Ovary (tissue), 9 donors: ENCODE data around the gene SRPK3. TPM values are rescaled to one million over a fixed set of nuclear protein-coding genes. Genes with fewer than 3 reads are reported as not detected.

Experiments
- DNase-seq, 5 donors: peaks; one replicate each; pipeline ENCODE4 v3.0.0-alpha.2; 2019 to 2020
- H3K27ac ChIP-seq, 2 donors: fragments of 200-600 bp; one replicate each; pipeline versions ENCODE4 v1.5.1 to v1.8.0; 2019 to 2022
- H3K27me3 ChIP-seq: fragments of 200-600 bp; one replicate; pipeline ENCODE4 v1.8.0; 2022
- H3K36me3 ChIP-seq: fragments of 200-600 bp; sonication (generic); one replicate; pipeline ENCODE4 v1.5.1; 2019
- H3K4me1 ChIP-seq: one replicate; pipeline ENCODE4 v1.8.1; 2013; ENCODE audit warnings: mild to moderate bottlenecking, moderate library complexity; ENCODE audit not compliant: insufficient read depth
- H3K4me3 ChIP-seq: fragments of 200-600 bp; sonication (generic); one replicate; pipeline ENCODE4 v1.5.1; 2017
- H3K9me3 ChIP-seq, 2 donors: fragments of 200-600 bp in 1 of 2; sonication (generic) in 1 of 2; one replicate each; pipeline versions ENCODE4 v1.5.1 to v1.8.1; 2013 to 2019; ENCODE audit warnings: mild to moderate bottlenecking in 1 of 2, moderate library complexity in 1 of 2
- EP300 ChIP-seq: sonication (generic); formaldehyde crosslinking; IDR thresholded peaks from one replicate; pipeline ENCODE4 v1.6.1; 2017; ENCODE audit warnings: antibody characterized with exemption
- POLR2A ChIP-seq: fragments of 450-650 bp; IDR thresholded peaks from one replicate; pipeline ENCODE4 v1.6.1; 2017; ENCODE audit warnings: antibody characterized with exemption, mild to moderate bottlenecking, moderate library complexity
- WGBS, 3 donors: extraction: QIAGEN DNeasy Blood & Tissue Kit in 1 of 3; methylation state at CpG; one replicate each; pipeline versions ENCODE4 v1.1.5 to v1.1.7; 2013 to 2017; 5-methylcytosine and 5-hydroxymethylcytosine counted together
- intact Hi-C, 4 donors: fragments of 100-400 bp; cut with DNase I; formaldehyde crosslinking; loops; one replicate each; pipeline versions ENCODE4 v1.11.0 to v1.15.1; 2022 to 2023
- polyA plus RNA-seq, 2 donors: library from polyadenylated mRNA; stranded (reverse); fragments of 200-250 nt in 1 of 2; fragments of 350-450 nt in 1 of 2; fragmentation: Illumina TruSeq in 1 of 2; extraction: RNeasy Lipid Tissue Mini Kit (QIAGEN cat#74804) in 1 of 2; gene quantifications; one replicate each; pipeline ENCODE4 v1.2.3, GENCODE V29; 2013 to 2014
- total RNA-seq, 7 donors: library from RNA; depleted of rRNA in 2 of 7; stranded (reverse); fragments of >200 nt in 2 of 7; fragmentation: NEBNext Ultra II Directional in 3 of 7; extraction: Animal tissue kit (Norgen Biotek cat#: 25700) in 3 of 7; gene quantifications; one replicate each; pipeline versions ENCODE4 v1.1.0 to v1.2.4, GENCODE V29; 2016 to 2023
- TF ChIP-seq, protein P1 (sequence below), 3 donors: fragments of 450-650 bp in 2 of 3; fragments of 200-600 bp in 1 of 3; IDR thresholded peaks; one replicate each; pipeline versions ENCODE4 v1.5.1 to v1.8.0; 2016 to 2022; ENCODE audit warnings: antibody characterized with exemption in 3 of 3, mild to moderate bottlenecking in 1 of 3
- donor health status: DM: no; HTN: no; CAD: no; lungs with moderate emphysema.
- donor health status: DM: no; HTN: no; CAD: no.
- donor health status: Bipolar disorder and iron deficiency.
- donor health status: DM: yes; HTN: yes; CAD: no.
- donor health status: DM: no; HTN: no; CAD: no.
- donor health status: DM: yes; HTN: yes; CAD: no.

The SRPK3 gene
- total and polyA plus RNA-seq, 9 donors = 0.25 to 2.1 (median 1.4) TPM

DNA sequence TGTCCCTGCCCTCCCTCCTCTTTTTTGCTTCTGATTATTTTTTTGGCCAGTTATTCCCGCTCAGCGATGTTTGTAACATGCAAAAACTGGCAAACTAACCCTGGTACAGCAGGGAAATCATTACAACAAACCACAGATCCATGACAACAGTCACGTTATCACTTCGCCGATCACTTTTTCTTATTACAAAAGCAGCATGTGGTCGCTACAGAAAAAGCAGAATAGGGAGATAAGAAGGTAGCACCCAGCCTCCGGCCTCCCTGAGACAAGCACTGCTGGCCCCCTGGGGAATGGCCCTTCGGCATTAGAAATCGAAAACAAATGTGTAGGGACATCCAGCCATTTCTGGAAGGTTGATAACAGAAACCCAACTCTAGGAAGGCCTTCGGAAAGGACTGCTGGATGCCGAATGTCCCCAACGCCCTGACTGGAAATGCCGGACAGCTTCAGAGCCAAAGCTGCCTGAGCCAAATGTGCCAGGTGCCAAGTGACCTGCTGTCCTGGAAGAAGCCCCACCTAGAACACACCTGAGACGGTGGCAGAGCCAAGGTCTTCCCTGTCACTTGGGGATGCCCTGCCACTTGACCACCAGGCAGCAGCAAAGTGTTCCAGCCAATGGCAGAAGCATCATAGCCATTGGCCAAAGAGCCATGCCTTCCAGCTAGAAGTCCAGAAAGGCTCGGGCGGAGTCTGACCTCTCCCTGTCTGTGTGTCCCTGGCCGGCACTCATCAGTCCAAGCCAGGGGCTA lies 10.4 kb downstream of the SRPK3 start:
- Histone ChIP-seq H3K4me3 (no peak overlapping the region), H3K27me3 (no peaks in the 10 kb centered on the region), H3K4me1 (peaks cover 5% of the 10 kb centered on the region), H3K9me3 (no peaks in the 10 kb centered on the region), H3K27ac (no peak overlapping the region), H3K36me3 (no peaks in the 10 kb centered on the region)
- intact Hi-C loops = loop anchor here in 1 of 4 donors (10.0 kb wide), 1 partner anchor 274 kb away; no protein-coding TSS in a partner anchor
- WGBS, 3 donors = 81 to 85% (median 83%) methylated on average over 17 of the region's 17 CpGs
- TF ChIP-seq EP300 (no peak), POLR2A (no peak)
- TF ChIP-seq, protein P1, sequence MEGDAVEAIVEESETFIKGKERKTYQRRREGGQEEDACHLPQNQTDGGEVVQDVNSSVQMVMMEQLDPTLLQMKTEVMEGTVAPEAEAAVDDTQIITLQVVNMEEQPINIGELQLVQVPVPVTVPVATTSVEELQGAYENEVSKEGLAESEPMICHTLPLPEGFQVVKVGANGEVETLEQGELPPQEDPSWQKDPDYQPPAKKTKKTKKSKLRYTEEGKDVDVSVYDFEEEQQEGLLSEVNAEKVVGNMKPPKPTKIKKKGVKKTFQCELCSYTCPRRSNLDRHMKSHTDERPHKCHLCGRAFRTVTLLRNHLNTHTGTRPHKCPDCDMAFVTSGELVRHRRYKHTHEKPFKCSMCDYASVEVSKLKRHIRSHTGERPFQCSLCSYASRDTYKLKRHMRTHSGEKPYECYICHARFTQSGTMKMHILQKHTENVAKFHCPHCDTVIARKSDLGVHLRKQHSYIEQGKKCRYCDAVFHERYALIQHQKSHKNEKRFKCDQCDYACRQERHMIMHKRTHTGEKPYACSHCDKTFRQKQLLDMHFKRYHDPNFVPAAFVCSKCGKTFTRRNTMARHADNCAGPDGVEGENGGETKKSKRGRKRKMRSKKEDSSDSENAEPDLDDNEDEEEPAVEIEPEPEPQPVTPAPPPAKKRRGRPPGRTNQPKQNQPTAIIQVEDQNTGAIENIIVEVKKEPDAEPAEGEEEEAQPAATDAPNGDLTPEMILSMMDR (IDR thresholded peaks at IDR 0.05) = no peak
- no peak for DNase-seq

DNA sequence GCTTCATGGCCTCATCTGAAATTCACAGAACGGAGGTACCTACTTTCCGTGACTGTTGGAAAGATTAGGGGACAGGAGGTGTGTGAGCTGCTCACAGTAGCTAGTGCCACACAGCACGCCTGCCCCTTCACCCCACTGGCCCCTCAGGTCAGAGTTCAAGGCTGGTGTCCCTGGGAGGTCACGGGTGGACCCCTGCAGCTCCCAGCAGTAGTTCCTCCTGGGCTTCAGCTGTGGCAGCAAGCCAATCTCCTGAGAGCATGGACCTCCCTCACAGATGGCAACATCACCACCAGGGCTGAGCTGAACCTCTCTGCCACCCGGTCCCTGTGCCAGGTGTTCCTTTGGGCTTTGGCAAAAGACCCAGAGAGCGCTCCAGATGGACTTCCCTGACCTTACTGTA lies 11.5 kb downstream of the SRPK3 start:
- Histone ChIP-seq H3K36me3 (no peaks in the 10 kb centered on the region), H3K27ac (no peak overlapping the region)
- no peak for DNase-seq

DNA sequence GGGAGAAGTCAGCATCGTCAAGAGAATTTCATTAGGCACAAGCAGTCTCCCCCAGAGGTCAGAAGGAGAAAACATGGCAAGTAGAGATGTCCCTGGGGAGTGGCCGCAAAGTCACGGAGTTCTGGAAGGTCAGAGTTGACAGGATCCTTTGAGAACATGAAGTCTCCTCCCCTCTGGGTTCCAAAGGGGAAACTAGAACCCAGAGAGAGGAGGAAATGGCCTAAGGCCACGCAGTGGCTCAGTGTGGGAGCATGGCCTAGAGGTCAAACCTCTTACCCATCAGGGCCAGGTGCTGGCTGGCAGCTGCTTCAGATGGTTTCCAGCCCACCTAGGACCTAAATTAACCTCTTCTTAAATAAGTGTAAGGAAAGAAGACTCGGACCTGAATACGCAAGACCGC lies 12.4 kb downstream of the SRPK3 start:
- Histone ChIP-seq H3K4me3 (peak overlapping the region; percentile 55), H3K9me3 (no peaks in the 10 kb centered on the region), H3K4me1 (peaks cover 5% of the 10 kb centered on the region), H3K27me3 (no peaks in the 10 kb centered on the region), H3K36me3 (no peaks in the 10 kb centered on the region), H3K27ac (peak overlapping the region in 1 of 2 donors; percentile 94)
- TF ChIP-seq EP300 = no peak
- TF ChIP-seq, protein P1 (IDR thresholded peaks at IDR 0.05) = no peak
- no peak for TF ChIP-seq POLR2A
- no peak for DNase-seq
- intact Hi-C loops = loop anchor here in 1 of 4 donors (10.0 kb wide), 1 partner anchor 272 kb away; no protein-coding TSS in a partner anchor
- 45 to 55% (median 47%) methylated on average over 7 of the region's 7 CpGs for WGBS, 3 donors

More for the DNA sequence above, 11.5 kb downstream of the SRPK3 start:
- intact Hi-C loops = loop anchor here in 1 of 4 donors (10.0 kb wide), 1 partner anchor 272 kb away; no protein-coding TSS in a partner anchor
- no peak for TF ChIP-seq POLR2A
- TF ChIP-seq, protein P1 (IDR thresholded peaks at IDR 0.05) = no peak
- no peaks in the 10 kb centered on the region for H3K27me3 ChIP-seq
- no peaks in the 10 kb centered on the region for H3K9me3 ChIP-seq
- no peak overlapping the region for H3K4me3 ChIP-seq
- peaks cover 5% of the 10 kb centered on the region for H3K4me1 ChIP-seq
- 83 to 85% (median 85%) methylated on average over 6 of the region's 6 CpGs for WGBS, 3 donors

DNA sequence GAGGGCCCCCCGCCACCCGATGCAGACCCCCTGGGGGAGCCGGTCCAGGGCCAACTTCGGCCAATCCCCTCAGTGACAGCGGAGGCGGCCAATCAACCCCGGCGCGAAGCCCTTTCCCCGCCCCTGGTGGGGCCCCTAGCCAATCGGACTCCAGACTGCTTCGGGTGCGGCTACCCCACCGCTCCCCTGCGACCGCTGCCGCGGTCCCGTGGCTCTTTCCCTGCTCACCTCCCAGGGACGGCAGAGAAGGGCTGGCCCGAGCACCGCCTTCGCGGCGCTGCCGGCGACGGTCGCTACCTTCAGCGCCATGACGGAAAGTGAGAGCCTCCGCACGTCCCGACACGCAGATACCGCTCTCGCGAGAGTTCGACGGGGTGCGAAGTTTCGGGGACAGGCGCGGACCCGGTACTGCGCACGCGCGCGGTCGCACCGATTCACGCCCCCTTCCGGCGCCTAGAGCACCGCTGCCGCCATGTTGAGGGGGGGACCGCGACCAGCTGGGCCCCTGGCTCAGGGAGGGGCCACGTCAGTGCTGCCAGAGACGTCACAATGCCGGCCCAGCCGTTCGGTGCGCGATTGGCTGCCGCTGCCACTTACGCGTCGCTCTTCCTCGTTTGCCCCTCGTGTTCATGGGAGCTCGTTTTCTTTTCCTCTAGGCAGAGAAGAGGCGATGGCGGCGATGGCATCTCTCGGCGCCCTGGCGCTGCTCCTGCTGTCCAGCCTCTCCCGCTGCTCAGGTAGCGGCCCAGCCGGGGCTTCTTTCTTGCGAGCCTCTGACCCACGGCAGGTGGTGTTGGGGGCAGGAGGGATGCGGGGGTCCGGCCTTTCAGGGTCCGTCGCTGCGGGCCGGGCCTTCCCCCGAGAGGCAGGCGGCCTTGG lies 13.4 kb downstream of the SRPK3 start, which contains the start of the genes IDH3G and SSR4:
Gene IDH3G (minus strand): TSS at position 358 of the 879 bp plus-strand sequence. CDS start 49 bp downstream, at position 309.
Gene SSR4 (plus strand): TSS at position 651 of the 879 bp plus-strand sequence. CDS start 20 bp downstream, at position 671.
- TF ChIP-seq POLR2A (peak; percentile 33), EP300 (no peak)
- 27 to 42% (median 35%) methylated on average over 73 to 92 of the region's 92 CpGs for WGBS, 3 donors
- H3K4me3 ChIP-seq = peak within 1 kb of the TSS; percentile 55
- intact Hi-C loops = loop anchor here in 1 of 4 donors (10.0 kb wide), 1 partner anchor 271 kb away; no protein-coding TSS in a partner anchor
- peak; percentile 89 to 95 (median 94) for DNase-seq
- H3K36me3 ChIP-seq = no peaks in the 10 kb centered on the region
- no peaks in the 10 kb centered on the region for H3K9me3 ChIP-seq
- H3K27ac ChIP-seq = peak within 1 kb of the TSS; percentile 94
- H3K27me3 ChIP-seq = no peaks in the 10 kb centered on the region
- peaks cover 5% of the 10 kb centered on the region for H3K4me1 ChIP-seq
